ENCODE data around the gene FFAR1.

The FFAR1 gene

GRCh38 chr19:35341565-35342225, 6.0 kb upstream of the FFAR1 start:
- no peak for TF ChIP-seq CTCF (IDR thresholded peaks at IDR 0.05)
- no peak for TF ChIP-seq ZFX (IDR thresholded peaks at IDR 0.05; ENCODE audit: borderline replicate concordance)
- H3K27ac ChIP-seq: no peak overlapping the region

GRCh38 chr19:35342430-35342829, 5.3 kb upstream of the FFAR1 start:
- H3K27ac ChIP-seq: no peak overlapping the region

GRCh38 chr19:35344511-35345031, 3.1 kb upstream of the FFAR1 start:
- no peak overlapping the region for H3K27ac ChIP-seq
- TF ChIP-seq CTCF (IDR thresholded peaks at IDR 0.05) (no peak), ZFX (IDR thresholded peaks at IDR 0.05; ENCODE audit: borderline replicate concordance) (no peak)

More at GRCh38 chr19:35342430-35342829, 5.3 kb upstream of the FFAR1 start:
- no peak for TF ChIP-seq ZFX (IDR thresholded peaks at IDR 0.05; ENCODE audit: borderline replicate concordance)
- TF ChIP-seq CTCF (IDR thresholded peaks at IDR 0.05): no peak

GRCh38 chr19:35345671-35346111, 2.0 kb upstream of the FFAR1 start:
- H3K27ac ChIP-seq: no peak overlapping the region

GRCh38 chr19:35346193-35347052, 1.3 kb upstream of the FFAR1 start:
- TF ChIP-seq ZFX (IDR thresholded peaks at IDR 0.05; ENCODE audit: borderline replicate concordance) (no peak), CTCF (IDR thresholded peaks at IDR 0.05) (no peak)
- H3K27ac ChIP-seq: no peak overlapping the region

More at GRCh38 chr19:35345671-35346111, 2.0 kb upstream of the FFAR1 start:
- TF ChIP-seq CTCF (IDR thresholded peaks at IDR 0.05) (no peak), ZFX (IDR thresholded peaks at IDR 0.05; ENCODE audit: borderline replicate concordance) (no peak)

- TF ChIP-seq CTCF (IDR thresholded peaks at IDR 0.05) (no peak), ZFX (IDR thresholded peaks at IDR 0.05; ENCODE audit: borderline replicate concordance) (no peak)
- no peak overlapping the region for H3K27ac ChIP-seq
These were observed 212 bp downstream of the FFAR1 start for GRCh38 chr19:35347930-35348298.

Measured in 22Rv1 (cell line).